Esophagus squamous epithelium (tissue), 5 donors: Measurements from ENCODE around the gene AGO3. TPM values are rescaled to one million over a fixed set of nuclear protein-coding genes. Genes with fewer than 3 reads are reported as not detected.

Source experiments
- DNase-seq: peaks from one replicate; lab custom pipeline; 2025; lab: John Stamatoyannopoulos, UW
- H3K27ac ChIP-seq, 4 donors: fragments of 200-600 bp; sonication (generic); one replicate each; pipeline ENCODE4 v1.5.1; 2016 to 2019; ENCODE audit warnings: mild to moderate bottlenecking in 1 of 4
- H3K27me3 ChIP-seq, 4 donors: fragments of 200-600 bp; sonication (generic); 1 replicate in 3 of 4; 2 replicates in 1 of 4; pipeline versions ENCODE4 v1.5.1 to v1.6.0; 2017 to 2021; ENCODE audit warnings: antibody characterized with exemption in 1 of 4
- H3K36me3 ChIP-seq, 3 donors: fragments of 200-600 bp; sonication (generic); one replicate each; pipeline ENCODE4 v1.5.1; 2016 to 2019
- H3K4me1 ChIP-seq, 3 donors: fragments of 200-600 bp; sonication (generic); one replicate each; pipeline ENCODE4 v1.5.1; 2017 to 2019
- H3K4me3 ChIP-seq, 4 donors: fragments of 200-600 bp; sonication (generic); 1 replicate in 3 of 4; 2 replicates in 1 of 4; pipeline ENCODE4 v1.5.1; 2016 to 2019; ENCODE audit warnings: mild to moderate bottlenecking in 2 of 4, moderate library complexity in 1 of 4
- H3K9me3 ChIP-seq, 3 donors: fragments of 200-600 bp; sonication (generic); one replicate each; pipeline ENCODE4 v1.5.1; 2016 to 2019
- POLR2A ChIP-seq, 4 donors: fragments of 450-650 bp; IDR thresholded peaks; one replicate each; pipeline ENCODE4 v1.6.1; 2017; ENCODE audit warnings: antibody characterized with exemption in 4 of 4, mild to moderate bottlenecking in 4 of 4, moderate library complexity in 3 of 4
- WGBS, 2 donors: methylation state at CpG; one replicate each; pipeline ENCODE4 v1.1.5; 2018; 5-methylcytosine and 5-hydroxymethylcytosine counted together
- intact Hi-C: fragments of 100-400 bp; cut with DNase I; formaldehyde crosslinking; loops from one replicate; pipeline ENCODE4 v1.15.0; 2022
- total RNA-seq, 4 donors: library from RNA; depleted of rRNA; stranded (reverse); fragments of >200 nt; gene quantifications; one replicate each; pipeline ENCODE4 v1.1.0, GENCODE V29; 2016
- TF ChIP-seq, protein P1 (sequence below), 6 experiments: fragments of 450-650 bp in 4 of 6; fragments of 200-600 bp in 2 of 6; sonication (generic) in 2 of 6; IDR thresholded peaks; one replicate each; pipeline ENCODE4 v1.5.1; 2016 to 2019; ENCODE audit warnings: antibody characterized with exemption in 6 of 6, mild to moderate bottlenecking in 4 of 6, moderate library complexity in 4 of 6
- donor health status: DM: yes; HTN: yes; CAD: no.

The AGO3 gene
- total RNA-seq, 4 donors from 2014 or later, result 8.1 to 17.0 (median 12.0) TPM

- intact Hi-C loops, result loop anchor here (10.0 kb wide), 1 partner anchor 169 kb away; no protein-coding TSS in a partner anchor
- Histone ChIP-seq H3K27me3 (no peaks in the 10 kb centered on the region), H3K36me3 (no peaks in the 10 kb centered on the region), H3K27ac (peak overlapping the region in 3 of 4 donors; percentile 64 to 83 (median 75)), H3K9me3 (no peaks in the 10 kb centered on the region), H3K4me1 (peaks cover 0 to 35% (median 10%) of the 10 kb centered on the region in 3 donors), H3K4me3 (no peak overlapping the region)
- DNase-seq, result no peak
- 57 to 66% methylated on average over 4 to 5 of the region's 5 CpGs for WGBS, 2 donors
- TF ChIP-seq, protein P1, sequence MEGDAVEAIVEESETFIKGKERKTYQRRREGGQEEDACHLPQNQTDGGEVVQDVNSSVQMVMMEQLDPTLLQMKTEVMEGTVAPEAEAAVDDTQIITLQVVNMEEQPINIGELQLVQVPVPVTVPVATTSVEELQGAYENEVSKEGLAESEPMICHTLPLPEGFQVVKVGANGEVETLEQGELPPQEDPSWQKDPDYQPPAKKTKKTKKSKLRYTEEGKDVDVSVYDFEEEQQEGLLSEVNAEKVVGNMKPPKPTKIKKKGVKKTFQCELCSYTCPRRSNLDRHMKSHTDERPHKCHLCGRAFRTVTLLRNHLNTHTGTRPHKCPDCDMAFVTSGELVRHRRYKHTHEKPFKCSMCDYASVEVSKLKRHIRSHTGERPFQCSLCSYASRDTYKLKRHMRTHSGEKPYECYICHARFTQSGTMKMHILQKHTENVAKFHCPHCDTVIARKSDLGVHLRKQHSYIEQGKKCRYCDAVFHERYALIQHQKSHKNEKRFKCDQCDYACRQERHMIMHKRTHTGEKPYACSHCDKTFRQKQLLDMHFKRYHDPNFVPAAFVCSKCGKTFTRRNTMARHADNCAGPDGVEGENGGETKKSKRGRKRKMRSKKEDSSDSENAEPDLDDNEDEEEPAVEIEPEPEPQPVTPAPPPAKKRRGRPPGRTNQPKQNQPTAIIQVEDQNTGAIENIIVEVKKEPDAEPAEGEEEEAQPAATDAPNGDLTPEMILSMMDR (IDR thresholded peaks at IDR 0.05), result no peak
- no peak for TF ChIP-seq POLR2A (IDR thresholded peaks at IDR 0.05)
These were observed 185.0 kb downstream of the AGO3 start for GRCh38 chr1:36115931-36116330.

GRCh38 chr1:36116901-36117300 is 186.0 kb downstream of the AGO3 start:
- Histone ChIP-seq H3K4me3 (no peak overlapping the region), H3K27ac (peak overlapping the region in 2 of 4 donors; percentile 33 to 44), H3K9me3 (no peaks in the 10 kb centered on the region), H3K4me1 (peaks cover 0 to 35% (median 10%) of the 10 kb centered on the region in 3 donors), H3K27me3 (no peaks in the 10 kb centered on the region), H3K36me3 (no peaks in the 10 kb centered on the region)
- intact Hi-C loops, result loop anchor here (10.0 kb wide), 1 partner anchor 168 kb away; no protein-coding TSS in a partner anchor
- WGBS, 2 donors, result 68 to 85% methylated on average over 3 to 4 of the region's 5 CpGs
- no peak for TF ChIP-seq POLR2A (IDR thresholded peaks at IDR 0.05)
- TF ChIP-seq, protein P1 (IDR thresholded peaks at IDR 0.05), result no peak
- no peak for DNase-seq

DNA sequence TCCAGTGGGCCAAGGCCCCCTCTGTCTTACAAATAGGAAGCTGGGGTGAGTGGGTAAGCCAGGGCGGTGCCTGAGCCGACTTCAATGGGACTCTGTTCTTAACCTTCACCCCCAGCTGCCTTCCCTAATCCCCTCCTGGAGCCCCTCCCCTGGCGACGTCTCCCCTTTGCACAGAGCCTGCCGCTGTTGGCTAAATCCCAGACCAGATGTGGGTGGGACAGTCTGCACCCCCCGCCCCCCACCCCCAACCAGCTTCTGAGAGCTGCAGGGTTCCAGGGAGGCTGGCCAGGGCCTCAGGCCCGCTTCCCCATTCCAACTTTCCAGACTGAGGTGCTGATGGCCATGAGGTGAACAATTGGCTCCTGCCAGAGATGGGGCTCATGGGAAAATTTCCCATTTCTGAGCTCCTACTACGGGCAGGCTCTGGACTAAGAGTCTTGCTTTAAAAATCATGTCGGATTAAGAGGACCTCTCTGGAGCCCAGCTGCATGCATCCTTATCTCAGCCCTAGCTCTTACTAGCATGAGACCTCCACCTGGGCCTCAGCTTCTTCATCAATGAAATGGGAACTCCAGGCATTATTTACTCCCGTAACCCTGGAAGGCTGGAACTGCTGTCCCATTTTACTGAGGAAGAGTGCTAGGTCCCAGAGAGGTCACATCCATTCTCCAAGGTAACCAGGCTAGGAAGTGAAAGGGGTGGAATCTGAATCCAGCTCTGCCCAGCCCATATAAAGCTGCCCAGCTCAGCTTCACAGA is 187.7 kb downstream of the AGO3 start:
- TF ChIP-seq POLR2A (IDR thresholded peaks at IDR 0.05), result no peak
- TF ChIP-seq, protein P1 (IDR thresholded peaks at IDR 0.05), result no peak
- Histone ChIP-seq H3K36me3 (no peaks in the 10 kb centered on the region), H3K27me3 (no peaks in the 10 kb centered on the region), H3K9me3 (no peaks in the 10 kb centered on the region), H3K4me3 (no peak overlapping the region), H3K4me1 (peaks cover 0 to 42% (median 10%) of the 10 kb centered on the region in 3 donors), H3K27ac (peak overlapping the region; percentile 25 to 72 (median 54))
- DNase-seq, result no peak
- intact Hi-C loops, result loop anchor here (10.0 kb wide), 1 partner anchor 166 kb away; no protein-coding TSS in a partner anchor
- WGBS, 2 donors, result 74 to 100% methylated on average over 3 to 4 of the region's 10 CpGs

DNA sequence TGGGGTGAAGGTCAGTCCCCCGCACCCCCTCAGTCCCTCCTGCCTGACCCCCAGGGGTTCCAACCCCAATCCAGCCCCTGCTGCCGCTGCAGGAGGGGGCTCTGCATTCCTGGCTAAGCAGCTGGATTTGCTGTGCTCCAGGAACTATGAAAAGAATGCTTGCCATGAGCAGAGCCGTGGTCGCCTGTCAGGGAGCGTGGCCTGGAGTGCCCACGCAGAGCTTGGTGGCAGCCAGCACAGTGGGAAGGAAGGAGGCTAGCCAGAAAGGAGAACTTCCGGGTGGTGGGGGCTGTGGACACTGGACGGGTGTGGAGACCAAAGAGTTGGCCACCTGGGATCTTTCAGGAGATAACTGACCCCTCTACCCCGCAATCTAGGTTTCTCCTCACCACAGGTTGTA is 188.6 kb downstream of the AGO3 start:
- Histone ChIP-seq H3K27ac (peak overlapping the region; percentile 25 to 72 (median 54)), H3K27me3 (peaks cover 0 to 3% (median 0%) of the 10 kb centered on the region in 4 donors), H3K9me3 (no peaks in the 10 kb centered on the region), H3K4me3 (no peak overlapping the region), H3K36me3 (no peaks in the 10 kb centered on the region), H3K4me1 (peaks cover 0 to 50% (median 10%) of the 10 kb centered on the region in 3 donors)
- intact Hi-C loops, result loop anchor here (10.0 kb wide), 1 partner anchor 165 kb away; no protein-coding TSS in a partner anchor
- 45 to 52% methylated on average over 3 to 5 of the region's 9 CpGs for WGBS, 2 donors
- DNase-seq, result no peak
- TF ChIP-seq, protein P1 (IDR thresholded peaks at IDR 0.05), result no peak
- no peak for TF ChIP-seq POLR2A (IDR thresholded peaks at IDR 0.05)

Other genes with a start within 250 kb of the AGO3 start
- 1 to 10 TPM in 3 of 4 donors, under 1 TPM in 1; 0.53 to 4.8 (median 3.8) TPM for gene C1orf216, start 212.2 kb upstream of the AGO3 start, total RNA-seq
- gene CLSPN, start 161.1 kb upstream of the AGO3 start, total RNA-seq, result 1 to 10 TPM; 1.3 to 9.7 (median 4.4) TPM
- 10 to 100 TPM in 1 of 4 donors, 1 to 10 TPM in 3; 4.6 to 18.1 (median 7.5) TPM for gene AGO4, start 123.1 kb upstream of the AGO3 start, total RNA-seq
- gene AGO1, start 47.9 kb upstream of the AGO3 start, total RNA-seq, result 10 to 100 TPM in 2 of 4 donors, 1 to 10 TPM in 2; 9.7 to 18.1 (median 11.2) TPM
- not detected for gene TEKT2, start 153.0 kb downstream of the AGO3 start, total RNA-seq
- 10 to 100 TPM; 41.0 to 57.8 (median 48.1) TPM for gene ADPRS, start 157.8 kb downstream of the AGO3 start, total RNA-seq
- 1 to 10 TPM; 4.0 to 7.4 (median 5.1) TPM for gene COL8A2, start 194.1 kb downstream of the AGO3 start, total RNA-seq
- gene TRAPPC3, start 218.4 kb downstream of the AGO3 start, total RNA-seq, result 100 to 1,000 TPM in 2 of 4 donors, 10 to 100 TPM in 2; 68.3 to 132 (median 112) TPM
- gene MAP7D1, start 225.1 kb downstream of the AGO3 start, total RNA-seq, result 100 to 1,000 TPM in 2 of 4 donors, 10 to 100 TPM in 2; 59.4 to 180 (median 92.9) TPM